ENCODE measurements around the gene ARL14EP.

The ARL14EP gene

GRCh38 chr11:30349885-30350284 is 27.0 kb downstream of the ARL14EP start:
- Histone ChIP-seq H3K79me2 (ENCODE audit: insufficient read depth, low read length) (no peaks in the 10 kb centered on the region), H3K4me3 (ENCODE audit: insufficient read depth, low read length, poor library complexity, severe bottlenecking) (no peak overlapping the region), H3K36me3 (ENCODE audit: low read length) (peaks cover 7% of the 10 kb centered on the region; the same call in 1 of the 2 replicates), H3K9me2 (replicated peaks; ENCODE audit: insufficient read depth, low read length) (no peaks in the 10 kb centered on the region), H3K9me3 (ENCODE audit: insufficient read depth, low read length) (no peaks in the 10 kb centered on the region), H3K27ac (ENCODE audit: low read depth, low read length) (no peak overlapping the region), H3K9ac (ENCODE audit: low read length) (no peak overlapping the region), H4K20me1 (ENCODE audit: low read depth, low read length) (no peaks in the 10 kb centered on the region), H2AFZ (ENCODE audit: low read depth, low read length, severe bottlenecking) (no peak overlapping the region), H3K4me2 (ENCODE audit: low read depth, low read length, poor library complexity, severe bottlenecking) (no peak overlapping the region), H3F3A (ENCODE audit: insufficient read depth) (no peaks in the 10 kb centered on the region; the same call in 1 of the 2 replicates), H3K27me3 (ENCODE audit: low read length) (no peaks in the 10 kb centered on the region)
- TF ChIP-seq EZH2phosphoT487 (conservative IDR thresholded peaks at IDR 0.05; ENCODE audit: low read length) (no peak), CTCF (IDR thresholded peaks at IDR 0.05; ENCODE audit: insufficient read depth, low read length, poor library complexity, severe bottlenecking) (no peak)

GRCh38 chr11:30350384-30350783 is 27.5 kb downstream of the ARL14EP start:
- Histone ChIP-seq H3K4me2 (ENCODE audit: low read depth, low read length, poor library complexity, severe bottlenecking) (no peak overlapping the region), H3F3A (ENCODE audit: insufficient read depth) (no peaks in the 10 kb centered on the region; the same call in 1 of the 2 replicates), H4K20me1 (ENCODE audit: low read depth, low read length) (no peaks in the 10 kb centered on the region), H3K27me3 (ENCODE audit: low read length) (no peaks in the 10 kb centered on the region), H3K36me3 (ENCODE audit: low read length) (peaks cover 5% of the 10 kb centered on the region; the same call in 1 of the 2 replicates), H3K27ac (ENCODE audit: low read depth, low read length) (no peak overlapping the region), H3K9ac (ENCODE audit: low read length) (no peak overlapping the region), H3K4me3 (ENCODE audit: insufficient read depth, low read length, poor library complexity, severe bottlenecking) (no peak overlapping the region), H2AFZ (ENCODE audit: low read depth, low read length, severe bottlenecking) (no peak overlapping the region), H3K9me3 (ENCODE audit: insufficient read depth, low read length) (no peaks in the 10 kb centered on the region), H3K9me2 (replicated peaks; ENCODE audit: insufficient read depth, low read length) (no peaks in the 10 kb centered on the region), H3K79me2 (ENCODE audit: insufficient read depth, low read length) (no peaks in the 10 kb centered on the region)
- TF ChIP-seq CTCF (IDR thresholded peaks at IDR 0.05; ENCODE audit: insufficient read depth, low read length, poor library complexity, severe bottlenecking): no peak

- Histone ChIP-seq H3K4me2 (ENCODE audit: low read depth, low read length, poor library complexity, severe bottlenecking) (no peak overlapping the region), H3K4me3 (ENCODE audit: insufficient read depth, low read length, poor library complexity, severe bottlenecking) (no peak overlapping the region), H3K9ac (ENCODE audit: low read length) (no peak overlapping the region), H2AFZ (ENCODE audit: low read depth, low read length, severe bottlenecking) (no peak overlapping the region), H3K27ac (ENCODE audit: low read depth, low read length) (no peak overlapping the region), H3K27me3 (ENCODE audit: low read length) (no peaks in the 10 kb centered on the region), H3K36me3 (ENCODE audit: low read length) (no peaks in the 10 kb centered on the region), H3K79me2 (ENCODE audit: insufficient read depth, low read length) (no peaks in the 10 kb centered on the region), H3F3A (ENCODE audit: insufficient read depth) (no peaks in the 10 kb centered on the region), H4K20me1 (ENCODE audit: low read depth, low read length) (no peaks in the 10 kb centered on the region), H3K9me2 (replicated peaks; ENCODE audit: insufficient read depth, low read length) (no peaks in the 10 kb centered on the region), H3K9me3 (ENCODE audit: insufficient read depth, low read length) (no peaks in the 10 kb centered on the region)
- TF ChIP-seq CTCF (IDR thresholded peaks at IDR 0.05; ENCODE audit: insufficient read depth, low read length, poor library complexity, severe bottlenecking) (no peak), EZH2phosphoT487 (conservative IDR thresholded peaks at IDR 0.05; ENCODE audit: low read length) (no peak)
Measured at GRCh38 chr11:30351061-30351460, 28.2 kb downstream of the ARL14EP start.

Measured in SU-DHL-6 (cell line).